HG02588 (cell line): ENCODE measurements around the gene MTHFS.

Experiments
- ATAC-seq: cut with Tn5 transposase; IDR thresholded peaks from one replicate; pipeline ENCODE4 v1.9.1; 2021; ENCODE audit warnings: mild to moderate bottlenecking, moderate library complexity; ENCODE audit not compliant: unreplicated experiment

Gene MTHFS

GRCh38 chr15:79881254-79881653 lies 15.6 kb downstream of the MTHFS start:
- no peak for ATAC-seq

GRCh38 chr15:79878078-79878705 lies 18.6 kb downstream of the MTHFS start:
- no peak for ATAC-seq

GRCh38 chr15:79875213-79875612 lies 21.6 kb downstream of the MTHFS start:
- no peak for ATAC-seq

- no peak for ATAC-seq
These were observed 22.6 kb downstream of the MTHFS start for GRCh38 chr15:79874242-79874641.

GRCh38 chr15:79872358-79873017 lies 24.3 kb downstream of the MTHFS start:
- no peak for ATAC-seq

GRCh38 chr15:79868554-79868953 lies 28.3 kb downstream of the MTHFS start:
- ATAC-seq = no peak

GRCh38 chr15:79863886-79864285 lies 32.9 kb downstream of the MTHFS start:
- no peak for ATAC-seq

- ATAC-seq = no peak
These were observed 34.6 kb downstream of the MTHFS start for GRCh38 chr15:79862191-79862590.

GRCh38 chr15:79860661-79861060 lies 36.2 kb downstream of the MTHFS start:
- no peak for ATAC-seq

- no peak for ATAC-seq
These were observed 38.3 kb downstream of the MTHFS start for GRCh38 chr15:79858469-79858868.

- ATAC-seq = peak; percentile 72
These were observed 43.1 kb downstream of the MTHFS start for GRCh38 chr15:79853492-79854328.

GRCh38 chr15:79849789-79850188 lies 47.0 kb downstream of the MTHFS start:
- ATAC-seq = no peak

GRCh38 chr15:79846539-79846938 lies 50.3 kb downstream of the MTHFS start:
- ATAC-seq = no peak

- no peak for ATAC-seq
These were observed 52.6 kb downstream of the MTHFS start for GRCh38 chr15:79844221-79844620.

GRCh38 chr15:79837846-79838245 lies 59.0 kb downstream of the MTHFS start:
- ATAC-seq = no peak

- ATAC-seq = no peak
These were observed 62.3 kb downstream of the MTHFS start for GRCh38 chr15:79834495-79834894.

- no peak for ATAC-seq
These were observed 64.3 kb downstream of the MTHFS start for GRCh38 chr15:79832367-79833120.

GRCh38 chr15:79831604-79832003 lies 65.2 kb downstream of the MTHFS start:
- ATAC-seq = no peak

- no peak for ATAC-seq
These were observed 66.9 kb downstream of the MTHFS start for GRCh38 chr15:79829950-79830349.

GRCh38 chr15:79828447-79828846 lies 68.4 kb downstream of the MTHFS start:
- no peak for ATAC-seq

- ATAC-seq = no peak
These were observed 70.0 kb downstream of the MTHFS start for GRCh38 chr15:79826800-79827199.
